ENCODE data around the gene TXLNA.
A peak's percentile ranks its signal among the peaks of the same experiment; 100 is the strongest.

TXLNA gene

DNA sequence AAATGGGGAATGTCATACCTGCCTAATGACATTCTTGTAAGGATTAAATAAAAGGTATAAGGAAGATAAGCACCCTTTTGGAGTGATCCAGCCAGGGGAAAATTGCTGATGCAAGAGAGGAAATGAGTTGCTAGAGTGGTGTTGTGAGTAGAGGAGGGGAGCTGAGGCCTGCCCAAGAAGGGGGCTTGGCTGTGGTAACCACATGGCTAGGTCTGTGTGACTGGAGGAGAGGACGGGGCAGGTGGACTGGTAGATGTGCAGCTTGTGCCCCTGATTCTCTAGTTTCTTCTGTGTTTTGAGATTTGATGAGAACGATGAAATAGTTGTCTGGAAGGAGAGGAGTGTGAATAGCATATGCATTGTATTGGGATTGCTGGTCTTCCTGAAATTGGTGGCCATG, 6.6 kb downstream of the TXLNA start:
- DNase-seq: no peak

GRCh38 chr1:32186491-32186890, 7.0 kb downstream of the TXLNA start:
- DNase-seq: no peak

DNA sequence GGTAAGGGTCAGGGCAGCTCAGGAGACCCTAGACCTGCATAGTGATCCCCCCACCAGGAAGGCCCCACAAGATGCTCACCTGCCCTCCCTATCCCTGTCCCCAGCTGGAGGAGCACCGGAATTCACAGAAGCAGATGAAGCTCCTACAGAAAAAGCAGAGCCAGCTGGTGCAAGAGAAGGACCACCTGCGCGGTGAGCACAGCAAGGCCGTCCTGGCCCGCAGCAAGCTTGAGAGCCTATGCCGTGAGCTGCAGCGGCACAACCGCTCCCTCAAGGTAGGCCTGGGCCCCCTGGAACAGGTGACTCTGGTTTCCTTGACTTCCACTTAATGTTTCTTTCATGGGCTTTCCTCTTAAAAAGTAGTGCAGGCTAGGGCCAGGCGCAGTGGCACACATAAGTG, 8.4 kb downstream of the TXLNA start:
- DNase-seq: no peak

DNA sequence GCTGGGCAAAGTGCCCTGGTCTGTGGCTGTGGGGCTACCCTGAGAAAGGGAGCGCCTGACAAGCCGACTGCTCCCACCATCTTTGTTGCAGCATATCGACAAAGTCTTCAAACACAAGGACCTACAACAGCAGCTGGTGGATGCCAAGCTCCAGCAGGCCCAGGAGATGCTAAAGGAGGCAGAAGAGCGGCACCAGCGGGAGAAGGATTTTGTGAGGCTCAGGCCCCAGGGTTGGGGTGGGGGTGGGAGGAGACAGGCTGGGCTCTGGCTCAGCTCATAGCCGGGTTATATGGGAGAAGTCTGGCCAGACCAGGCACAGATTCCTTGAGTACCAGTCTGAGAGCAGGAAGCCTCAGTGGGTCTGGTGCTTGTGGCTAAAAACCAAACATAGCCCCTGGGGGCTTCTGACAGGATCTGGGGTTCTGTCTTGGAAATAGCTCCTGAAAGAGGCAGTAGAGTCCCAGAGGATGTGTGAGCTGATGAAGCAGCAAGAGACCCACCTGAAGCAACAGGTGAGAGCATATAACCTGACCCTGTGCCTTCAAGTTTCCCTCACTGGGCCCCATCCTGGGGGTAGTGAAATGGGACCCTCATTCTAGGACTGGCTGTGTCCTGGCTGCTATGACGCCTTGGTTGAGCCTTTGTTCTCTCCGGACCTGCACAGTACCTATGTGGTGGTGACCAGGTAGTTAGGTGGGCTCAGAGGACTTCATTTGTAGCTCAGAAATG, 12.9 kb downstream of the TXLNA start:
- DNase-seq: no peak

GRCh38 chr1:32194984-32195383, 15.5 kb downstream of the TXLNA start:
- no peak for DNase-seq

DNA sequence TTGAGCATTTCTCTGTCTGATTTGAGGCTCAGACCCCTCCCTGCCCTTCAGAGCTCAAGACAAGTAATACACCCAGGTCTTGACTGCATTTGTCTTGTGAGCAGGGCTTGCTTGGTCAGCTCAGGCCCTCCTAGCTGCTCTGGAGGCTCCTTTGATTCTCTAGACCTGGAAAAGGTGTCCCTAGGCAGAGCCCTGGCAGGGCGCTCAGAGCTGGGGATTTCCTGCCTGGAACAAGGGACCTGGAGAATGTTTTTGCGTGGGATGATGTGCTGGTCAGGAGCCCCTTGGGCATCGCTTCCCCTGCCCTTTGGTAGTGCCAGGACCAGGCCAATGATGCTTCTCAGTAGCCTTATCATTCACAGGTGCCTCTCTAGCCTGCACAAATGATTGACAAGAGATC, 16.1 kb downstream of the TXLNA start:
- DNase-seq: no peak

- no peak for DNase-seq
These were observed 16.7 kb downstream of the TXLNA start for GRCh38 chr1:32195972-32196823.

GRCh38 chr1:32197074-32197473, 17.6 kb downstream of the TXLNA start:
- DNase-seq: no peak

DNA sequence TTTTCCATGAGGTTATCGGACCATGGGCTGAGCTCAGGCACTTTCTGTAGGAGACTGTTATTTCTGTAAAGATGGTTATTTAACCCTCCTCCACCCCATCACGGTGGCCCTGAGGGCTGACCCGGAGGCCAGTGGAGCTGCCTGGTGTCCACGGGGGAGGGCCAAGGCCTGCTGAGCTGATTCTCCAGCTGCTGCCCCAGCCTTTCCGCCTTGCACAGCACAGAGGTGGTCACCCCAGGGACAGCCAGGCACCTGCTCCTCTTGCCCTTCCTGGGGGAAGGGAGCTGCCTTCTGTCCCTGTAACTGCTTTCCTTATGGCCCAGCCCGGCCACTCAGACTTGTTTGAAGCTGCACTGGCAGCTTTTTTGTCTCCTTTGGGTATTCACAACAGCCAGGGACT, 18.4 kb downstream of the TXLNA start:
- no peak for DNase-seq

DNA sequence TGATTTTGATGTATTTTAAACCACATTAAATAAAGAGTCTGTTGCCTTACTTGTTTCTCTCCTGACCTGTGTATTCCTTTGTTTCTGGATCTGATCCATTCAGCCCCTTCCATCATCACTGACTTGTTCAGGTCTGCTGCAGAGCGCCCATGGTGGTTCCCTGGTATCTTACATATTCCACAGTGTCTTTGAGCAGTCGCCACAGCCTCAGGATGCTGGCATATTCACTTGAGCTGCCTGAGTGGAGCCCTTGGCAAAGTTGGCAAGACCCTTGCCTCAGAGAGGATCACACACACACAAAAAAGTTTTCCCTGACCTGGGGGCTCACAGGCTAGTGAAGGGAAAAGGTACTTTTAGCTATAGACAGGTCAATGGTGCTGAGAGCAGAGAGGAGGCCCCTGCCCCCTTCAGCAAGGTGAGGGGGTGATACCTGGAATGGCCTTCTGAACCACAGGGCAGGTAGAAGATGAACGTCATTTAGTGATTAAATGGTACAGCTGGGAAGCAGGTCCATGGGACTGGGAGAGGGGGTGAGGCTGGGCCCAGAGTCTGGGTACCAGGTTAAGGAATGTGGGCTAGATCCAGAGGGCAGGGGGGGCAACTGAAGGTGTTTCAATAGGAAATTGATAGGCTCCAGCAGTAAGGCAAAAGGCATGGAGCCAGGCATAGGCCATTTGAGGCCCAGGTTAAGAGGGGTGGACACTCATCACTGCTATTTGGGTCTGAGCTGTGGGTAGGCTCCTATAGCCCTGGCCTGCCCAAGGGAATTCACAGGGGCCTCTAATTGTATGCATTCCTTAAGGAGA, 19.0 kb downstream of the TXLNA start:
- DNase-seq: no peak

GRCh38 chr1:32199043-32199716, 19.7 kb downstream of the TXLNA start:
- DNase-seq: no peak

GRCh38 chr1:32199717-32200072, 20.2 kb downstream of the TXLNA start:
- no peak for DNase-seq

GRCh38 chr1:32200226-32201010, 20.9 kb downstream of the TXLNA start, which contains the start of gene CCDC28B:
Gene CCDC28B (plus strand): TSS chr1:32200595. CDS start chr1:32201936, 1,341 bp downstream.
- DNase-seq: peak; percentile 57

DNA sequence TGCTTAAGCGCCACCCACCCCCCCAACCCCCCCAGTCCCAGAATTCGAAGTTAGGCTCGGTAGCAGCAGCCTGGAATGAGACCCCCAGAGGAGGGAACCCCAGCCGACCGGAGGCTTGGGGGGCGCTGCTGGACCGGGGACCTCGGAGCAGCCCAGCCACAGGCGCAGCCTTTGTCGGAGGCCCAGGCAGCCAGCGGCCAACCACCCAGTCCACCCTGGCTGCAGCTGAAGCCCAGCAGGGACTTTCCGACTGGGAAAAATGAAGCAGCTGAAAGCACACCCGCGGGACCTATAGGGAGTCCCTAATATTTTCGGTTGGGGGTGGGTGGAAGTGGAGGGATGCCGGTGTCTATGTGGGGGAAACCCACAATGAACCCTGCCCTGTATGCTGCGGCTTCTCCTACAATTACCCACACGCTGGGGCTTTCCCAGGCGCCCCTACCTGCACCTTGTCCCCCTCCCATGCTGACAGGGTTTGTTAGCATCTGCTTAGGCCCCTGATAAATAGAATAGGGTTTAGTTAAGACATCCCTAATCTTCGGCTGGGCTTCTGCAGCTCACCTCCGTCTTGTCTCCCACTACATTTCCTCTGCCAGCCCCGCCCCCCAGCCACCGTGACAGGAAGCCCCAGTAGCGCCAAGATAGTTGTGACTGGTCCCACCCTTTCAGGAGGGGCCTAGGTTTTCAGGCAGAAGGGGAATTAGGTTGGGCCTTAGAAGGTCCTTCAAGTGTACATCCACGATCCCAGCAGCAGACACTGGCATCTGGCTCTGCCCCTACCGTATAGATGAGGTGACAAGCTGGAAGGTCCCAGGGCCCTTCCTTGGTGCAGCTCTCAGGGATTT, 21.8 kb downstream of the TXLNA start:
- DNase-seq: peak; percentile 76

GRCh38 chr1:32204943-32205361, 25.5 kb downstream of the TXLNA start:
- DNase-seq: no peak

GRCh38 chr1:32205401-32206370, 26.2 kb downstream of the TXLNA start, which contains the start of gene IQCC:
Gene IQCC (plus strand): TSS chr1:32205671. CDS start chr1:32205682, 11 bp downstream.
- peak; percentile 84 for DNase-seq

DNA sequence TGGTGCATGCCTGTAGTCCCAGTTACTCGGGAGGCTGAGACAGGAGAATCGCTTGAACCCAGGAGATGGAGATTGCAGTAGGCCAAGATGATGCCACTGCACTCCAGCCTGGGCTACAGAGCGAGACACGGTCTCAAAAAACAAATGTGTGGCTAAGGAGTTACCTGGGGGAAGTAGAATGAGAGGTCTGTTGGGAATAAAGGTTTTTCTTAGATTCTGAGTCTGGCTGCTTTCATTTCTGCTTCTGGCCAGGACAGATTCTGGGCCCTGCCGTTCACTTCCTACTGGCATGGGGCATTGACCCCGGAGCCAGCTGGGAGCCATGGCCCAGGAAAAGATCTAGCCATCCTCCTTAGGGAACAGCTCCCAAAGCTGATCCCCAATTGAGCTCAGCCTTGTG, 29.0 kb downstream of the TXLNA start:
- DNase-seq: no peak

- DNase-seq: no peak
These were observed 29.4 kb downstream of the TXLNA start, which contains the start of gene DCDC2B for GRCh38 chr1:32208891-32209328. Gene DCDC2B (plus strand): TSS chr1:32209089. CDS start chr1:32209094, 5 bp downstream.
